IPS DF 4.7 (cell line): ENCODE results near the gene HEPH.
"Not testable (repeated sequence)": the region's sequence is repeated elsewhere in the genome, so short reads cannot be mapped to it uniquely, and the experiment has no call there.

Experiments
- DNase-seq: peaks from one replicate; pipeline ENCODE4 v3.0.0-alpha.2; 2013; ENCODE audit warnings: low spot score; ENCODE audit errors: extremely low read depth

Gene HEPH, protein sequence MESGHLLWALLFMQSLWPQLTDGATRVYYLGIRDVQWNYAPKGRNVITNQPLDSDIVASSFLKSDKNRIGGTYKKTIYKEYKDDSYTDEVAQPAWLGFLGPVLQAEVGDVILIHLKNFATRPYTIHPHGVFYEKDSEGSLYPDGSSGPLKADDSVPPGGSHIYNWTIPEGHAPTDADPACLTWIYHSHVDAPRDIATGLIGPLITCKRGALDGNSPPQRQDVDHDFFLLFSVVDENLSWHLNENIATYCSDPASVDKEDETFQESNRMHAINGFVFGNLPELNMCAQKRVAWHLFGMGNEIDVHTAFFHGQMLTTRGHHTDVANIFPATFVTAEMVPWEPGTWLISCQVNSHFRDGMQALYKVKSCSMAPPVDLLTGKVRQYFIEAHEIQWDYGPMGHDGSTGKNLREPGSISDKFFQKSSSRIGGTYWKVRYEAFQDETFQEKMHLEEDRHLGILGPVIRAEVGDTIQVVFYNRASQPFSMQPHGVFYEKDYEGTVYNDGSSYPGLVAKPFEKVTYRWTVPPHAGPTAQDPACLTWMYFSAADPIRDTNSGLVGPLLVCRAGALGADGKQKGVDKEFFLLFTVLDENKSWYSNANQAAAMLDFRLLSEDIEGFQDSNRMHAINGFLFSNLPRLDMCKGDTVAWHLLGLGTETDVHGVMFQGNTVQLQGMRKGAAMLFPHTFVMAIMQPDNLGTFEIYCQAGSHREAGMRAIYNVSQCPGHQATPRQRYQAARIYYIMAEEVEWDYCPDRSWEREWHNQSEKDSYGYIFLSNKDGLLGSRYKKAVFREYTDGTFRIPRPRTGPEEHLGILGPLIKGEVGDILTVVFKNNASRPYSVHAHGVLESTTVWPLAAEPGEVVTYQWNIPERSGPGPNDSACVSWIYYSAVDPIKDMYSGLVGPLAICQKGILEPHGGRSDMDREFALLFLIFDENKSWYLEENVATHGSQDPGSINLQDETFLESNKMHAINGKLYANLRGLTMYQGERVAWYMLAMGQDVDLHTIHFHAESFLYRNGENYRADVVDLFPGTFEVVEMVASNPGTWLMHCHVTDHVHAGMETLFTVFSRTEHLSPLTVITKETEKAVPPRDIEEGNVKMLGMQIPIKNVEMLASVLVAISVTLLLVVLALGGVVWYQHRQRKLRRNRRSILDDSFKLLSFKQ

DNA sequence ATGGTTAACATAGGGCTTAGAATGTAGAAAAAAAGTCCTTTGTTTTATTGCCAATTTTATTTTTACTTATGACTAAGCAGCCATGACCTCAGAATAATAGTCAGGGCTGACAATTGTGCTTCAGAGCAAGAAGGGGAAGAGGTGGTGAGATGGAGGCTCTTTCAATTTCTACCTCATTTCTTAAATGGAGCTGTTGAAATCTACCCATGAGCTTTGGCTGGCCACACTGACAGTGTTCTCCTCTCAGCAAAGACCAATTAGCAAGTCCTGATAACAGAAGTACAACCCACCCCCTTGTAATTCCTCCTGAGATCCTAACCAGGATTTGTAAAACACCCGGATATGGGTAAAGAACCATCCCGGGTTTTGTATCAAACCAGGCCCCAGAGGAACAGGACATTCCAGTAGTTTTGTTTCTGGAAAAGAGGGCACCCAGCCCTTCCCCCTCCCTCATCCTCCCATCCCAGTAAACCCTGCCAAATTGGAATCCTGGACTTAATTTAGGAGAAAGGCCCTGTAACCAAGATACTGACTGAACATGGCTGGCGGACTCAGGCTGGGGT is at the start of gene HEPH:
TSS of gene HEPH (plus strand) at position 399 of the 563 bp plus-strand sequence. CDS start 6,324 bp downstream, outside the sequence.
- DNase-seq: peak; percentile 36

DNA sequence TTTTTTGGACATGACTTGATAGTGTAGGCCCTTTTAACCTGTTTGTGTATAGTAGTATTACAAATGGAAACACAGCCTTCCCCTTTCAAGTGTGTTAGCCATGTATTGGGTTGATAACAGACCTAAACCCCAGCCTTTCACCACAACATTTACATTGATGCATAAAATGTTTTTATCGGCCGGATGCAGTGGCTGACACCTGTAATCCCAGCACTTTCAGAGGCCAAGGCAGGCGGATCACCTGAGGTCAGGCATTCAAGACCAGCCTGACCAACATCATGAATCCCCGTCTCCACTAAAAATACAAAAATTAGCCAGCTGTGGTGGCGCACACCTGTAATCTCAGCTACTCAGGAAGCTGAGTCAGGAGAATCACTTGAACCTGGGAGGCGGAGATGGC is 45.3 kb upstream of the HEPH start:
- DNase-seq: not testable (repeated sequence)

DNA sequence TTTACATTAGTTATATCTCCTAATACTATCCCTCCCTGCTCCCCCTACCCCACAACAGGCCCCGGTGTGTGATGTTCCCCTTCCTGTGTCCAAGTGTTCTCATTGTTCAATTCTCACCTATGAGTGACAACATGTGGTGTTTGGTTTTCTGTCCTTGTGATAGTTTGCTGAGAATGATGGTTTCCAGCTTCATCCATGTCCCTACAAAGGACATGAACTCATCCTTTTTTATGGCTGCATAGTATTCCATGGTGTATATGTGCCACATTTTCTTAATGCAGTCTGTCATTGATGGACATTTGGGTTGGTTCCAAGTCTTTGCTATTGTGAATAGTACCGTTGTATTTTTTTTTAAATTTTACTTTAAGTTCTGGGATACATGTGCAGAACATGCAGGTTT is 42.7 kb upstream of the HEPH start:
- DNase-seq: not testable (repeated sequence)

DNA sequence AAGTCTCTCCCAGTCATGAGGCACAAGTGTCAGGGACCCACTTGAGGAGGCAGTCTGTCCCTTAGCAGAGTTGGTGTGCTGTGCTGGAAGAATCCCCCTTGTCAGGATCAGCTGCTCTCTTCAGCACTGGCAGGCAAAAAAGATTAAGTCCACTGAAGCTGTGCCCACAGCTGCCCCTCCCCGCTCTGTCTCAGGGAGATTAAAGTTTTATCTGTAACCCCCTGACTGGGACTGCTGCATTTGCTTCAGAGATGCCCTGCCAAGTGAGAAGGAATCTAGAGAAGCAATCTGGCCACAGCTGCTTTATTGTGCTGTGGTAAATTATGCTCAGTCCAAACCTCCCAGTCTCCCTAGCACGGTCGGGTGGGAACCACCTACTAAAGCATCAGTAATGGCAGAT is 37.4 kb upstream of the HEPH start:
- no peak for DNase-seq

DNA sequence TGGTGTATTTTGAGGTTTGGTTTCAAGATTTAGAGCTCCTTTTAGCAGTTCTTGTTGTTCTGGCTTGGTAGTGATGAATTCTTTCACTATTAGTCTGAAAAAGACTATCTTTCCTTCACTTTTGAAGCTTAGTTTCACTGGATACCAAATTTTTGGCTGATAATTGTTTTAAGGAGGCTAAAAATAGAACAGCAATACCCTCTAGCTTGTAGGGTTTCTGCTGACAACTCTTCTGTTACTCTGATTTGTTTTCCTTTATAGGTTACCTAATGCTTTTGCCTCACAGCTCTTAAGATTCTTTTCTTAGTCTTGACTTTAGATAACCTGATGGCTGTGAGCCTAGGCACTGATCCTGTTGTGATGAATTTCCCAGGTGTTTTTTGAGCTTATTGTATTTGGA is 33.6 kb upstream of the HEPH start:
- no peak for DNase-seq

DNA sequence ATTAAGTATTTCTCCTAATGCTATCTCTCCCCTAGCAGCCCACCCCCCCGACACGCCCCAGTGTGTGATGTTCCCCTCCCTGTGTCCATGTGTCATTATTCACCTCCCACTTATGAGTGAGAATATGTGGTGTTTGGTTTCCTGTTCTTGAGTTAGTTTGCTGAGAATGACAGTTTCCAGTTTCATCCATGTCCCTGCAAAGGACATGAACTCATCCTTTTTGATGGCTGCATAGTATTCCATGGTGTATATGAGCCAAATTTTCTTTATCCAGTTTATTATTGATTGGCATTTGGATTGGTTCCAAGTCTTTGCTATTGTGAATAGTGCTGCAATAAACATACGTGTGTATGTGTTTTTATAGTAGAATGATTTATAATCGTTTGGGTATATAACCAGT is 28.8 kb upstream of the HEPH start:
- not testable (repeated sequence) for DNase-seq

DNA sequence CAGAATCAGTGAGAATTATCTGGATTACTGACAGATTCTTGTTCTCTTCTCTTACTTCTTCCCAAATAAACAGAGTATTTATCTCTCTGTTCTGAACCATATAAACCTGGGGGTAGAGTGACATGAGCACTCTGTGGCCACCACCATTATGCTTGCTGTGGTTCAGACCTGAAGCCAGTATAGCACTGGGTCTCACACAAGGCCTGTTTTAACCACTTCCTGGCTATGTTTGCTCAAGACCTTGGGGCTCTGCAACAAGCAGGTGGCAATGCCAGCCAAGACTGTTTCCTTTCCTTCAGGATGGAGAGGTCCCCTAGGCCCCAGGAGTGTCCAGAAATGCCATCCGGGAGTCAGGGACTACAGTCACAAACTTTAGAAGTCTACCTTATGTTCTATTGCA is 21.7 kb upstream of the HEPH start:
- no peak for DNase-seq

DNA sequence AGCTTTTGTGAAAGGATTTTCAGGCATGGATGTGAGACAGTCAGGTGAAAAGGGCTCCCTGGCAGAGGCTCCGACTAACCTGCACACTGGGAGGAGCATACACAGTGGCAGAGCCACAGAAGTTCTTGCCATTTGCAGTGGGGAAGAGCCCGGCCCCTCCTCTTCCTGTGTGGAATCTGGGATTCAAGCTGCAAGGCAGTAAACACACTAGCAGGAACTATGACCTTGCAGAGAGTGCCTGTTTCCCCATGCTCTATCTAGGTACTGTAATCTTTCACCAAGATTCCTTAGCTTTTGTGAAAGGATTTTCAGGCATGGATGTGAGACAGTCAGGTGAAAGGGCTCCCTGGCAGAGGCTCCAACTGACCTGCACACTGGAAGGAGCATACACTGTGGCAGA is 19.8 kb upstream of the HEPH start:
- DNase-seq: no peak

DNA sequence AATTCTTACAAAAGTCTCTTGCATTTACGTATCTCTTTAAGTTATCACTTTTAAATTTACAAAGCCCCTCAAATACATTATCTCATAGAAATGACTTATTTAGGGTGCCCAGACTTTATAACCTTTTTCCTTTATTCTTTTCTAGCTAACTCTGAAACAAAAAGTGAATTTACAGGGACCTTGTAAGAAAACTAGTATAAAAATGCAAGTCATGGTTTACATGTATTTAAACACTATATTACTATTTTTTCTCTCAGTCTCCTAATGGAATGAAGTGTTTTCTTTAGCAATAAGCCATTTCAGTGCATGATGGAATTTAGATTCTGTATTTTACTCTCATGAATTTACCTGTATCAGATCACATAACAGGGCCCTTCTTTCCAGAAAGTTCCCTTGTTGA is 14.5 kb upstream of the HEPH start:
- DNase-seq: no peak

DNA sequence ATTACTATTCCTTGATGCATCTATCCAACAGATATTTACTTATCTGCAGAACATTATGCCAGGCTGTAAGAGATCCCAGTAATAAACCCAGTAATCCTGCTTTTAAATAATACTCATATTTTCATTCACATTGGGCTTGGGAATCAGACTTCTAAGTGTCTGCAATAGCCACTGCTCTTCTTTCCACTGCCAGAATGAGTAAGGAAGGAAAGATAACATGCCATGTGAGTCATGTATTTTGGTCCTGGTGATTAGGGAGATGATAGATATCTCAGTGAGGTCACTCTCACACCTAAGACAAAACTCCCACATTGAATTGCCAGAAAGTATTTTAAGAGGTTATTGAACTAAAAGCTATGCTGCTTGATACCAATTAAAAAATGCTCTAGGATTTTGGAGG is 13.9 kb upstream of the HEPH start:
- DNase-seq: no peak

DNA sequence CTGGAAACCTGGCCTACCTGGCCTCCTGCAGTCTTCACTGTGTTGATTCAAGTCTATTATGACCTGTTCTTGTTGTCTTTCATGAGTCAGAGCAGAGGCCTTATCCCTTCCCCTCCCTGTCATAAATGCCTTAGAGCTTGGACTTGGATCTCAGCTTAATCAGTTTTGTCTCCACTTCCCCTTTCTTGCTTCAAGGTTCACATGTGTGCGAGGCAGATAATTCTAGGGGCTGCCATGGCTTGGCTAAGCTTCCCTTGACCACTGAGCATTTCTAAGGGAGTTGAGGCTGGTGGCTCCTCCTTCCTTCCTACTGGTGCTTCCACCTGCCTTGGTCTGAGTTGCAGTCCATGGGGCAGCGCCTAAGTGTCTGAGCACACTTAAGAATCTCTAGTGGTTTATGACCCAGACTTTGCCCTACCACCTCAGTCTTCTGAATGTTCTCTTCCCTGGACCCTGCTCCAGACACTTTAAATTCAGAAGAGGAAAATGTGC is 1.7 kb upstream of the HEPH start:
- DNase-seq: no peak

DNA sequence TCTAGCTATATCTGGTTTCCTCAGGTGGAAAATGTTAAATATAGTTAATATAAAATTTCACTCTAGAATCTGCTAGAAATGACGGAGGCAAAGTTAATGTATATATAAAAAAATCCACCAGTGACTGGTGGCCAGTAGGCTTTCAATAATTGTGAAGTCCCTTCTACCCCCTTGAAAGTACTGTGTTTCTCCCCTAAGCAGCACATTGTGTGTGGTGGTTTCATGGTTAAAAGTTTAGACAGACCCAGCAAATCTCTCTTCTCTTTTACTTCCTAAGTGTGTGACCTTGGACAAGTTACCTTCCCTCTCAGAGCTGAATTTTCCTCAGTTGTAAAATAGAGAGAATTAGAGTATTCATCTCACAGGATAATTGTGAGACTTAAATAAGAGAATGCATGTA is 600 bp upstream of the HEPH start:
- no peak for DNase-seq

DNA sequence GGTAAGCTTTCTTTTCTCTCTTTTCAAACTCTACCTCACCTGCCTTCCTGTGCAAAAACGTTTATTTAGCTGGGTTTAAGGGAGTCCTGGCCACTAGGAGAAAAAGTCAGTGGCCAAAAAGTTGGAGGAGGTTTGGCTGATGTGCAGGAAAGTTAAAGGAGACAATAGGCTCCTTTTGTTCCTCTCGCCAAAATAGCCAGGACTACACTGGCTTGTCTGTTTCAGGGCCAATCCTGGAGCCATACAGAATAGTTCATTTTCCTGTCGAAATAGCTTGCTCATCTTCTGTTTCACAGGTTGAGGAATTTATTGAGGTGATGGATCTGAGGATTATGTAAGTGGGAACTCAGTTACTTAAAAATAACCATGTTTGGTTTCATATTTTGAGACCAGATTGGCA is 423 bp downstream of the HEPH start:
- no peak for DNase-seq

DNA sequence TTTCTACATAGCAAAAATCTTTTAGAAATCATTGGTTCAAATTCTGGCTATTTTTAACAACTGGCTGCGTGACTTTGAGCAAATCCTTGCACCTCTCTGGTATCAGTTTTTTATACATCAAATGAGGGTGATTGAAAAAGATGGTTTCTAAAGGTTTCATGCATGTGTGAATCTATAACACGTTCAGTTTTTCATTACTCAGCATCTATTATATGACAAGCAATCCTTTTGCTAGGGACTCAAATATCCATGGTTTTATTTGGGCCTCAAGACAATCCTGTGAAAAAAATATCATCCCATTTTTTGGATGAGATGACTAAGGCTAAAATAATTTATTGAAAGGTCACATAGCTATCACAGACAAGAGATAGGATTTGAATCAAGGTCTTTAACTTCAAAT is 884 bp downstream of the HEPH start:
- DNase-seq: no peak

DNA sequence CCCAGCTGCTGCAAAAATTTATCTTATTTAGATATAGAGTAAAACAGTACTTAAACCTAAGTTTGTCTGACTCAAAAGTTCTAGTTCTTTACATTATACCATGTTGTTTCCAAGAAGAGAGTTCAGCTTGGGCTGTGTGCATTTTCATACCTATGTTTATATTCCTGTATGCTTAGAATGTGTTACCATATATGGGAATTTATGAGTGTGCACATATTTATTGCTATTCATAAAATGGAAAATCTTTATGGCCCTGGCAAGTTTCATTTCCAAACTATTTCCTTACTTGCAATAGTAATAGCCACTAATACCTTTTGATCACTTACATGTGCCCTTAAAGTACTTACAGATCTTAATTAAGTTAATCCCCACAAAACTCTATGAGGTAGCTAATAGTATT is 2.6 kb downstream of the HEPH start:
- no peak for DNase-seq

DNA sequence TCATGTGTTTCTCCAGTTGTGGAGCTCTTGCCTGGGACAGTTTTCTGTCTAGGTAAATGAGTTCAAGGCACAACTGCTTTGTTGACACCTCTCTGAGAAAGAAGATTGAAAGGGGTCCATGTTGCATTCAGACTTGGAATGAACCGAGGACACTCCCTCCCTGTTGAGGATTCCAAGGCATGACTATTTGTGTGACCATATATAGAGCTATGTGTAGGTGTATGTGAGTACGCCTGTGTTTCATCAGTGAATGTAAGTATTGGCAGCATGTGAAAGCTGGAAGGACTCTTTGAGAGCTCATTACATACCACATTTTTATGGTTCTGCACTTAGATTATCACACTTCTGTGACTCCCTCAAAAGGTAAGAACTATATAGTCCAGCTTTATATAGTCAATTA is 3.4 kb downstream of the HEPH start:
- DNase-seq: no peak

DNA sequence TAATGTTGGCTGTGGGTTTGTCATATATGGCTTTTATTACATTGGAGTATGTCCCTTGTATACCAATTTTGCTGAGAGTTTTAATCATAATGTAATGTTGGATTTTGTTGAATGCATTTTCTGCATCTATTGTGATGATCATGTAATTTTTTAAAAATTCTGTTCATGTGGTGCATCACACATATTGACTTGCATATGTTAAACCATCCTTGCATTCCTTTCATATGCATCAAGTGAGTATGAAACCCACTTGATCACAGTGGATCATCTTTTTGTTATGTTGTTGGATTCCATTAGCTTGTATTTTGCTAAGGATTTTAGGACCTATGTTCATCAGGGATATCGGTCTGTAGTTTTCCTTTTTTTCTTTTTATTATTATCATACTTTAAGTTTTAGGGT is 12.1 kb downstream of the HEPH start:
- DNase-seq: no peak

DNA sequence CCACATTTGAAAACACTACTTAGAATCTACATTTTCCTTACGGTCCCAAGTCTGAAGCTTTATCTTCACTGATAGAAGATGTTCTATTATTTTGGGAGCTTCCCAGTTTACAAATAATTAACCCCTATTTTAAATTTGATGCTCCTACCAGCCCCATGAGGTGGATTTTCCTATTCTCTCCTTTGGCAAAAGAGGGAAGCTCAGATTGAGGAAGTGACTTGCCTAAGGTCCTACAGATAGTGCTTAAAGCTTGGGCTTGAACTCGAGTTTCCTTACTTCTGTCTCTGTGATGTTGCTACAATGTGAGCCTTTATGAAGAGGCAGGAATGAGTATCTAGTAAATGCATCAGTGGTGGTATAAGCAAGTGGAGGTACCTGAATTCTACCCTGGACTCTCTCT is 27.5 kb downstream of the HEPH start:
- no peak for DNase-seq

DNA sequence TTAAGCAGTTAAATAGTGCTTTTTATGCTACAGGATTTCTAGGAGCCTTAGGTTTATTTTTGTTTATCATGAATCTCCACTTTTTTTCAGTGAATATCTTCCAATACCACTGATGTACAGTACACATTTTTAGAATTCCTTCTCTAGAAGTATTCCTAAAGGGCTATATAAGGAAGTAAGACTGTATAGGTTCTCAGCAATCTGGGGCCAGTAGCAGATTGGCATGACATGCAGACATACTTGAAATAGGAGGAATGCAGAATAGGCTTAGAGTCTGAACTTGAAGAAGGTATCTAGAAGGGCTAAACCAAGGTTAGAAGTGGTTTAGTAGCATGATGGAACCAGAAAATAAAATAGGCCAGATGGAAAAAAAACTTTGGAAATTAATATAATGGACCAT is 29.8 kb downstream of the HEPH start:
- DNase-seq: no peak

DNA sequence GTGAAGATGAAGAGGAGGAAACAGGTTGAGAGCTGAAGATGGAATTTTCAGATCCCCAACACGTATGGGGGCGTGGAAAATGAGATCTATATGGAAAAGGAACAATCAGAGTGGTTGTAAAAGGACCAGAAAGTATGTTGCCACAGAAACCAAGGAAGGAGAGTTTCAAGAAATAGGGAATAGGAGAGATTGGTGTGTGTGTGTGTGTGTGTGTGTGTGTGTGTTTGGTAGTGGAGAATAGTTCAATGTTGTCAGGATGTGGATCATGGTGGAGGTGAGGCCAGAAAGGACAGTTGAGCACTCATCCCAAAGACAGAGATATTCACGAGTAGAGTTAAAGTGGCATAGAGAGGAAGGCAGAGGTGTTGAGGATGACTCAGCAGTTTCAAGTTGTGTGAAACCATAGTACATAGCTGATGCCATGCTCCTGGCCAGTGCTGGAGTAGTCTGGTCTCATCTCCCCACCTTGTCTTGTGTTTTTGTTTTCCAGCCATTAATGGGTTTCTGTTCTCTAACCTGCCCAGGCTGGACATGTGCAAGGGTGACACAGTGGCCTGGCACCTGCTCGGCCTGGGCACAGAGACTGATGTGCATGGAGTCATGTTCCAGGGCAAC is 36.1 kb downstream of the HEPH start:
- DNase-seq: no peak
